Activated naive CD8-positive, alpha-beta T cell treated with anti-CD3 and anti-CD28 coated beads, Interleukin-2, amount 50 U/mL, for 24 hours (primary cell): ENCODE results near the gene GRHL1.
A peak's percentile ranks its signal among the peaks of the same experiment; 100 is the strongest.

ENCODE experiments used
- ATAC-seq: fragments of 150-1000 bp; cut with Tn5 transposase; one replicate; pipeline ENCODE4 v1.10.0; 2021
- DNase-seq: peaks from one replicate; pipeline ENCODE4 v3.0.0; 2021
- H3K27ac Mint-ChIP-seq: one replicate; pipeline ENCODE4 v1.8.0; 2021; ENCODE audit warnings: mild to moderate bottlenecking, mixed read lengths
- H3K27me3 Mint-ChIP-seq: one replicate; pipeline ENCODE4 v1.8.0; 2021; ENCODE audit warnings: mixed read lengths
- H3K36me3 Mint-ChIP-seq: one replicate; pipeline ENCODE4 v1.8.0; 2021; ENCODE audit warnings: low read depth, mixed read lengths
- H3K4me1 Mint-ChIP-seq: one replicate; pipeline ENCODE4 v1.8.0; 2021; ENCODE audit warnings: mixed read lengths
- H3K4me3 Mint-ChIP-seq: one replicate; pipeline ENCODE4 v1.8.0; 2021; ENCODE audit warnings: mild to moderate bottlenecking, moderate library complexity, mixed read lengths
- H3K9me3 Mint-ChIP-seq: one replicate; pipeline ENCODE4 v1.8.0; 2021; ENCODE audit warnings: mixed read lengths

GRHL1 gene

GRCh38 chr2:10001586-10001985 lies 50.1 kb downstream of the GRHL1 start:
- H3K4me3 Mint-ChIP-seq, result no peak overlapping the region
- ATAC-seq (no peak), DNase-seq (no peak)
- H3K27ac Mint-ChIP-seq, result no peak overlapping the region
- no peaks in the 10 kb centered on the region for H3K4me1 Mint-ChIP-seq
- H3K9me3 Mint-ChIP-seq, result no peaks in the 10 kb centered on the region
- H3K27me3 Mint-ChIP-seq, result peaks cover 8% of the 10 kb centered on the region
- H3K36me3 Mint-ChIP-seq, result no peaks in the 10 kb centered on the region

GRCh38 chr2:10002109-10002508 lies 50.6 kb downstream of the GRHL1 start:
- no peaks in the 10 kb centered on the region for H3K36me3 Mint-ChIP-seq
- H3K4me3 Mint-ChIP-seq, result no peak overlapping the region
- no peaks in the 10 kb centered on the region for H3K9me3 Mint-ChIP-seq

DNA sequence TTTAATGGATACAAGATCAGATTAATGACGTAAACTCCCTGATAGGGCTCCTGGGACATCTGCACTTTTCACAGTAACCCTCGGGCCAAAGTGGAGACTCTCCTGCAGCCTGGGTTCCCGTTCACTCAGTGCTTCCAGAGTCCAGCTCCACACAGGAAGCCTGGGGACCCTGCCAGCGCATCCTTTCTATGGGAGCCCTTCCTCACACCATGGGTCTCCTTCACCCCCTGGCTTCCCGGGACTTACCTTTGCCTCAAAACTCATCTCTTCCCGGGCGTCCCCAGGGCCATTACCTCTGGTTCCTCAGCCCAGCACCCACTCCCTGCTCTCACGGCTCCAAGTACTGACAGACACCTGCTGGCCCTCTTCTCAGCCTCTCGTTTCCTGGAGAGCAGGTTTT lies 51.2 kb downstream of the GRHL1 start:
- ATAC-seq, result no peak
- no peak for DNase-seq
- Mint-ChIP-seq H3K36me3 (no peaks in the 10 kb centered on the region), H3K27ac (no peak overlapping the region), H3K4me3 (no peak overlapping the region), H3K9me3 (no peaks in the 10 kb centered on the region), H3K27me3 (peaks cover 9% of the 10 kb centered on the region), H3K4me1 (no peaks in the 10 kb centered on the region)

More at GRCh38 chr2:10002109-10002508, 50.6 kb downstream of the GRHL1 start:
- Mint-ChIP-seq H3K4me1 (no peaks in the 10 kb centered on the region), H3K27ac (no peak overlapping the region), H3K27me3 (peaks cover 9% of the 10 kb centered on the region)
- ATAC-seq (no peak), DNase-seq (no peak)

GRCh38 chr2:10003206-10004125 lies 52.0 kb downstream of the GRHL1 start:
- peaks cover 9% of the 10 kb centered on the region for H3K27me3 Mint-ChIP-seq
- DNase-seq (no peak), ATAC-seq (no peak)
- no peaks in the 10 kb centered on the region for H3K4me1 Mint-ChIP-seq
- H3K4me3 Mint-ChIP-seq, result no peak overlapping the region
- H3K36me3 Mint-ChIP-seq, result no peaks in the 10 kb centered on the region
- H3K9me3 Mint-ChIP-seq, result no peaks in the 10 kb centered on the region
- no peak overlapping the region for H3K27ac Mint-ChIP-seq

DNA sequence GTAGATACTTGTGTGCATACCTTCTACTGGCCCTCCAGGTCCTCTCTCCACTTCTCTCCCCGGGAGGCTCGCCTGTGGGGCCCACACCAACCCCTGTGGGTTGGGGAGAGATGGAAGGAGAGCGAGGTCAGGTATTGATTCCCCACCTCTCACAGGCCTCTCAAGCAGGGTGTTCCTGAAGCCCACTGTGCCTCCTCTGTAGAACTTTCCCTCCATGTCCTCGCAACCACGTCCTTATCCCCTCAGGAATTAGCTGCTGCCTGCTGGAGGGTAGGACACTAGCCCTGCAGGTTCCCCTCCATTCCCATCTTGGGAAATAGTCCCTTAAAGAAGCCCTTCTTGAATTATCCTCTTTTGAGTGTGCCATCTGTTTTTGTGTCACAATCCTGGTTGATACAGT lies 52.9 kb downstream of the GRHL1 start:
- Mint-ChIP-seq H3K4me1 (no peaks in the 10 kb centered on the region), H3K27me3 (peaks cover 12% of the 10 kb centered on the region), H3K4me3 (no peak overlapping the region), H3K36me3 (no peaks in the 10 kb centered on the region), H3K27ac (no peak overlapping the region), H3K9me3 (no peaks in the 10 kb centered on the region)
- ATAC-seq (no peak), DNase-seq (no peak)

DNA sequence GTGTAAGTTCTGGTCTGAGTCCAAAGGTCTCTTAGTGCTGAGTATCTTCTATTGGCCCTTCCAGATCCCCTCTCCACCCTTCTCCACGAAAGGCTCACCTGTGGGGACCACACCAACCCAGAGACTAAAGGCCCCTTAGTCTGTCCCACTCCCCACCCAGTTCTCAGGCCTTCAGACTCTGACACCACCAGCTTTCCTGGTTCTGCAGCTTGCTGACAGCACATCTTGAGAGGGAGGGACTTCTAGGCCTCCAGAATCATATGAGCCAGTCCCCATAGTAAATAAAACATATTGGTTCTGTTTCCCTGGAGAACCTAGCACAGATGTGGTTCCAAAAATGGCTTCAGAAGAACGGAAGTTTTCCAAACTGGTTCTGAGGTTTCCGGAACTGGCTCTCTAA lies 53.3 kb downstream of the GRHL1 start:
- Mint-ChIP-seq H3K4me3 (no peak overlapping the region), H3K9me3 (no peaks in the 10 kb centered on the region), H3K27me3 (peaks cover 12% of the 10 kb centered on the region), H3K4me1 (no peaks in the 10 kb centered on the region), H3K36me3 (no peaks in the 10 kb centered on the region), H3K27ac (no peak overlapping the region)
- ATAC-seq, result no peak
- DNase-seq, result no peak

DNA sequence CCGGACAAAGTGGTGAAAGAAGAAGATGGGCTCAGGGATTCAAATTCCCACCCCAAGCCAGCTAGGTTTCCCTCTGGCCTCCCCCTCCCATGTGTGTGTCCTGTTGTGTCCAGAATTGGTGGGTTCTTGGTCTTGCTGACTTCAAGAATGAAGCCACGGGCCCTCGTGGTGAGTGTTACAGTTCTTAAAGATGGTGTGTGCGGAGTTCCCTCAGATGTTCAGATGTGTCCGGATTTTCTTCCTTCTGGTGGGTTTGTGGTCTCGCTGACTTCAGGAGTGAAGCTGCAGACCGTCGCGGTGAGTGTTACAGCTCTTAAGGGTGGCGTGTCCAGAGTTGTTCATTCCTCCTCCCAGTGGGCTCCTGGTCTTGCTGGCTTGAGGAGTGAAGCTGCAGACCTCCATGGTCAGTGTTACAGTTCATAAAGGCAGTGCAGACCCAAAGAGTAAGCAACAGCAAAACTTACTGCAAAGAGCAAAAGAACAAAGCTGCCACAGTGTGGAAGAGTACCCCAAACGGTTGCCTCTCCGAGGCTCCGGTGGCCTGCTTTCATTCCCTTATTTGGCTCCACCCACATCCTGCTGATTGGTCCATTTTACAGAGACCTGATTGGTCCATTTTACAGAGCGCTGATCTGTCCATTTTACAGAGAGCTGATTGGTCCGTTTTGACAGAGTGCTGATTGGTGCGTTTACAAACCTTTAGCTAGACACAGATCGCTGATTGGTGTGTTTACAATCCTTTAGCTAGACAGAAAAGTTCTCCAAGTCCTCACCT lies 54.2 kb downstream of the GRHL1 start:
- Mint-ChIP-seq H3K27ac (no peak overlapping the region), H3K27me3 (peaks cover 12% of the 10 kb centered on the region), H3K4me3 (no peak overlapping the region), H3K9me3 (no peaks in the 10 kb centered on the region), H3K36me3 (no peaks in the 10 kb centered on the region), H3K4me1 (no peaks in the 10 kb centered on the region)
- DNase-seq (no peak), ATAC-seq (no peak)

GRCh38 chr2:10006236-10007161 lies 55.0 kb downstream of the GRHL1 start:
- no peaks in the 10 kb centered on the region for H3K4me1 Mint-ChIP-seq
- no peaks in the 10 kb centered on the region for H3K36me3 Mint-ChIP-seq
- H3K9me3 Mint-ChIP-seq, result no peaks in the 10 kb centered on the region
- H3K4me3 Mint-ChIP-seq, result no peak overlapping the region
- peaks cover 12% of the 10 kb centered on the region for H3K27me3 Mint-ChIP-seq
- no peak for DNase-seq
- ATAC-seq, result peak; percentile 40
- H3K27ac Mint-ChIP-seq, result no peak overlapping the region

DNA sequence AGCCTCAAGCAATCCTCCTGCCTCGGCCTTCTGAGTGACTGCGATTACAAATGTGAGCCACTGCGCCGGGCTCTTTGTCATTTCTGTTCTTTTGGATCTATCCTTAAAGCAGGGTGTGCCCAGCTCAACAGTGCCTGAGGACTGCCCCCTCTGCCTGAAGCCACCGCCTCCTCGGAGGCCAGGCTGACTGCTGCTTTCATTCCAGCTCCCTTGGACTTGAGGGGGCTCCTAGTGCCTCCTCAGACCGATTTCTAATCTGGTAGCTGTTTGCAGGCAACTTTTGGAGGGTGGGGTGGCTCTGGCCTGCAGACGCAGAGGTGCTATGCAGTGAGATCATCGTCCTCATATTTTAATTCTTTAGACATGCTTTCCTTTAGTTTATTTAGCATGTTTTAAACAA lies 55.9 kb downstream of the GRHL1 start:
- no peaks in the 10 kb centered on the region for H3K36me3 Mint-ChIP-seq
- H3K27me3 Mint-ChIP-seq, result peaks cover 12% of the 10 kb centered on the region
- no peaks in the 10 kb centered on the region for H3K9me3 Mint-ChIP-seq
- no peak for DNase-seq
- H3K4me3 Mint-ChIP-seq, result no peak overlapping the region
- no peak for ATAC-seq
- H3K4me1 Mint-ChIP-seq, result no peaks in the 10 kb centered on the region
- no peak overlapping the region for H3K27ac Mint-ChIP-seq

DNA sequence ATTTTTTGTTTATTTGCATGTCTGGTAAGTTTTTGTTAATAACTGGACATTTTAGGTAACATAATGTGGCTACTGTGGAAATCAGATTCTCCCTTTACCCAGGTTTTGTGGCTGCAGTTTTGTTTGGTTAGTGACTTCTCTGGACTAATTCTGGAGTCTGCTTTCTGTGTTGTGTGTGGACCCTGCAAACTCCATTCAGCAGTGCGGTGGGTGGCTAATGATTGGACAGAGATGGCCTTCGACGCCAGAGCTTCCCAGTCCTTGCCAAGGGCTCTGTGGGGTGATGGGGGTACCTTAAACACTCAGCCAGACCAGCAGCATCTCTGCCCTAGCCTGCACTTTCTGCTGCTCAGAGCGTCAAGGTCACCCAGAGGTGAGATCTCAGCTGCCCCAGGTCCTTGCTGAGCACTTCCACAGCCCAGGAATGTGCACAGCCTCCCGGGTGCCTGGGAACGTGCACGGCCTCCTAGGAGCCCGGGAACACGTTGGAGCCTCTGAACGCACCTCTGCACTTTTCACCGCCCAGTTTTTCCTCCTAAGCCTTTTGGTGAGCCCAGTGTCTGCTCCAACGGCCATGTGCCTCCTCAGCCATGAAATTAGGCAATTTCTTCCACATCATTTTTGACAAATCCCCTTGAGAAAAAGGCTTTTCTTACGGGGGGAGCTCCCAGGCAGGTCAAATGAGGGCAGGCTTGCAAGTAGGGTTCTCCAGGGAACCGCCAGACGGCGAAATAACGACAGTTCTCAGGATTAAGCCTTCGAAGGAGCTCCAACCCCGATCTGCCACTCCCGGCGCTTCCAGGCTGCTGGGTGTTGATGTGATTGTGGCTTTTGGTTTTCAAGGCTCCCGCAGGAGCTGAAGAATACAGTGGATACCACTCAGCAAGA lies 56.7 kb downstream of the GRHL1 start:
- Mint-ChIP-seq H3K27me3 (peaks cover 12% of the 10 kb centered on the region), H3K36me3 (no peaks in the 10 kb centered on the region), H3K9me3 (no peaks in the 10 kb centered on the region), H3K27ac (no peak overlapping the region), H3K4me3 (no peak overlapping the region), H3K4me1 (no peaks in the 10 kb centered on the region)
- no peak for ATAC-seq
- no peak for DNase-seq

GRCh38 chr2:10008809-10009176 lies 57.3 kb downstream of the GRHL1 start:
- Mint-ChIP-seq H3K4me3 (no peak overlapping the region), H3K27me3 (peaks cover 12% of the 10 kb centered on the region), H3K4me1 (no peaks in the 10 kb centered on the region), H3K9me3 (no peaks in the 10 kb centered on the region), H3K27ac (no peak overlapping the region), H3K36me3 (no peaks in the 10 kb centered on the region)
- DNase-seq (no peak), ATAC-seq (no peak)

DNA sequence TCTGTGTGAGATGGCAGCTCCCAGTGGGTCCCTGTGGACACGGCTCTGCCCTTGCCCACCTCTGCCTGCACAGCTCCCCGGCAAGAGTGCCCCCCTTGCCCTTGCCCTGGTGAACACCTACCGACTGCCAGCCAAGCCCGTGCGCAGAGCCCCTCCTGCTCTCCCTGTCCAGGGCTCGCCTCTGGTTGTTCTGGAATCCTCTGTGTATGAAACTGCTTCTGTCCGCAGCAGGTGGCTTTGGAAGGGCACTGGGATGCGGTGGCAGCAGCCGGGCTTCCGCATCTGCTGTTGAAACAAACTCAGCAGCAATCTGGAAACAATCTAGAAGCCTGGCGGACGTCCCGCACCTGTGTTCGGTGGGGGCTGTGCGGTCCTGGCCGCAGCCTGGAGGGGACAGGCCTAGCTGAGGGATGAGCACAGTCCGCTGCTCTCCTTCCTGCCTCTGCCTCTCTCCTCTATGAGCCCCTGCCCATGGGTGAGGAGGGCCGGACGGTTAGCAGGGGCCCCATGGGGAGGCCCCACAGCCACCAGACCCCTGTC lies 57.8 kb downstream of the GRHL1 start:
- Mint-ChIP-seq H3K27ac (no peak overlapping the region), H3K4me3 (no peak overlapping the region), H3K27me3 (peaks cover 12% of the 10 kb centered on the region), H3K36me3 (no peaks in the 10 kb centered on the region), H3K4me1 (no peaks in the 10 kb centered on the region), H3K9me3 (no peaks in the 10 kb centered on the region)
- no peak for ATAC-seq
- DNase-seq, result no peak
